ENCODE measurements around the gene WDR93.

Gene WDR93

DNA sequence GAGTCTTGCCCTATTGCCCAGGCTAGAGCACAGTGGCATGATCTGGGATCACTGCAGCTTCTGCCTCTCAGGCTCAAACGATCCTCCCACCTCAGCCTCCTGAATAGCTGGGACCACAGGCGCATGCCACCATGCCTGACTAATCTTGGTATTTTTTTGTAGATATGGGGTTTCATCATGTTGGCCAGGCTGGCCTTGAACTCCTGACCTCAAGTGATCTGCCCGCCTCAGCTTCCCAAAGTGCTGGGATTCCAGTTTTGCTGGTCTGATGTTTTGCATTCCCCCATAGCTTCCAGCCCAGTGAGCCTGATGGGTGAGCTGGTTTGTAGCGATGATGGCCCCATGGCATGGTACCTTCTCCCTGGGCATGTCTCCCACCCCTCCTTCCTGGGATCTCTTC lies 65.1 kb downstream of the WDR93 start:
- no peak for ATAC-seq
- TF ChIP-seq ZNF70 (CRISPR knock-in tag; IDR thresholded peaks at IDR 0.05) (no peak), ZFP30 (CRISPR knock-in tag; IDR thresholded peaks at IDR 0.05) (no peak), ARNTL (CRISPR knock-in tag; IDR thresholded peaks at IDR 0.05; ENCODE audit: borderline replicate concordance, low read depth) (no peak), ZNF565 (CRISPR knock-in tag; conservative IDR thresholded peaks at IDR 0.05; ENCODE audit: low read depth) (no peak), CSRNP3 (CRISPR knock-in tag; IDR thresholded peaks at IDR 0.05) (no peak), GLIS3 (CRISPR knock-in tag; IDR thresholded peaks at IDR 0.05) (no peak), OSR1 (CRISPR knock-in tag; IDR thresholded peaks at IDR 0.05) (no peak), ZC3H10 (CRISPR knock-in tag; IDR thresholded peaks at IDR 0.05) (no peak), BACH2 (CRISPR knock-in tag; IDR thresholded peaks at IDR 0.05; ENCODE audit: borderline replicate concordance) (no peak), SNAI2 (CRISPR knock-in tag; IDR thresholded peaks at IDR 0.05) (no peak), TCF4 (CRISPR knock-in tag; IDR thresholded peaks at IDR 0.05; ENCODE audit: borderline replicate concordance) (no peak), TSHZ2 (CRISPR knock-in tag; IDR thresholded peaks at IDR 0.05) (no peak)
- TF ChIP-seq, protein P1, sequence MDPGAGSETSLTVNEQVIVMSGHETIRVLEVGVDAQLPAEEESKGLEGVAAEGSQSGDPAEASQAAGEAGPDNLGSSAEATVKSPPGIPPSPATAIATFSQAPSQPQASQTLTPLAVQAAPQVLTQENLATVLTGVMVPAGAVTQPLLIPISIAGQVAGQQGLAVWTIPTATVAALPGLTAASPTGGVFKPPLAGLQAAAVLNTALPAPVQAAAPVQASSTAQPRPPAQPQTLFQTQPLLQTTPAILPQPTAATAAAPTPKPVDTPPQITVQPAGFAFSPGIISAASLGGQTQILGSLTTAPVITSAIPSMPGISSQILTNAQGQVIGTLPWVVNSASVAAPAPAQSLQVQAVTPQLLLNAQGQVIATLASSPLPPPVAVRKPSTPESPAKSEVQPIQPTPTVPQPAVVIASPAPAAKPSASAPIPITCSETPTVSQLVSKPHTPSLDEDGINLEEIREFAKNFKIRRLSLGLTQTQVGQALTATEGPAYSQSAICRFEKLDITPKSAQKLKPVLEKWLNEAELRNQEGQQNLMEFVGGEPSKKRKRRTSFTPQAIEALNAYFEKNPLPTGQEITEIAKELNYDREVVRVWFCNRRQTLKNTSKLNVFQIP (CRISPR knock-in tag; IDR thresholded peaks at IDR 0.05; ENCODE audit: borderline replicate concordance, low read depth): no peak

DNA sequence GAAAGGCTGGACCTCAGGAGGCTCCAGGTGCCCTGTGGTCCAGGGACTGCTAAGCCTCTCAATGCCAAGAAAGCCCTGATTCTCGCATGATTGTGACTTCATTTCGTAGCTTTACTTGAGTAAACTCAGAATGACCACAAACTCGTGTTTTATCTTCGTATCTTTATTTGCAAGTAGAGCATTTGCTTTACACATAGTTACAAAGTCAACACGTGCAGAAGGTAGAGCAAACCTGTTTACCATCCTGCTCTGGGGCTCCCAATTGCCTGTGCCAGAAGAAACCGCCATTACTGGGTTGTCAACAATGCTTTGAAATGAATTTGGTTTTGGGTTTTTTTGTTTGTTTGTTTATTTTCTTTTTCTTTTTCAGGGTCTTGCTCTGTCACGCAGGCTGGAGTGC lies 66.3 kb downstream of the WDR93 start:
- TF ChIP-seq BACH2 (CRISPR knock-in tag; IDR thresholded peaks at IDR 0.05; ENCODE audit: borderline replicate concordance) (no peak), SNAI2 (CRISPR knock-in tag; IDR thresholded peaks at IDR 0.05) (no peak), PPARA (CRISPR knock-in tag; IDR thresholded peaks at IDR 0.05; ENCODE audit: borderline replicate concordance) (no peak), CSDC2 (CRISPR knock-in tag; IDR thresholded peaks at IDR 0.05) (no peak), ZFP30 (CRISPR knock-in tag; IDR thresholded peaks at IDR 0.05) (no peak), CSRNP3 (CRISPR knock-in tag; IDR thresholded peaks at IDR 0.05) (no peak), ESRRG (CRISPR knock-in tag; IDR thresholded peaks at IDR 0.05) (no peak), ZNF8 (CRISPR knock-in tag; IDR thresholded peaks at IDR 0.05) (no peak), TCF4 (CRISPR knock-in tag; IDR thresholded peaks at IDR 0.05; ENCODE audit: borderline replicate concordance) (no peak), ZFP3 (CRISPR knock-in tag; IDR thresholded peaks at IDR 0.05) (no peak), TSHZ2 (CRISPR knock-in tag; IDR thresholded peaks at IDR 0.05) (no peak), ZNF565 (CRISPR knock-in tag; conservative IDR thresholded peaks at IDR 0.05; ENCODE audit: low read depth) (no peak)
- TF ChIP-seq, protein P1 (CRISPR knock-in tag; IDR thresholded peaks at IDR 0.05; ENCODE audit: borderline replicate concordance, low read depth): no peak
- TF ChIP-seq, protein P2, sequence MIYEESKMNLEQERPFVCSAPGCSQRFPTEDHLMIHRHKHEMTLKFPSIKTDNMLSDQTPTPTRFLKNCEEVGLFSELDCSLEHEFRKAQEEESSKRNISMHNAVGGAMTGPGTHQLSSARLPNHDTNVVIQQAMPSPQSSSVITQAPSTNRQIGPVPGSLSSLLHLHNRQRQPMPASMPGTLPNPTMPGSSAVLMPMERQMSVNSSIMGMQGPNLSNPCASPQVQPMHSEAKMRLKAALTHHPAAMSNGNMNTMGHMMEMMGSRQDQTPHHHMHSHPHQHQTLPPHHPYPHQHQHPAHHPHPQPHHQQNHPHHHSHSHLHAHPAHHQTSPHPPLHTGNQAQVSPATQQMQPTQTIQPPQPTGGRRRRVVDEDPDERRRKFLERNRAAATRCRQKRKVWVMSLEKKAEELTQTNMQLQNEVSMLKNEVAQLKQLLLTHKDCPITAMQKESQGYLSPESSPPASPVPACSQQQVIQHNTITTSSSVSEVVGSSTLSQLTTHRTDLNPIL (CRISPR knock-in tag; IDR thresholded peaks at IDR 0.05; ENCODE audit: low read depth): no peak
- TF ChIP-seq, protein P3, sequence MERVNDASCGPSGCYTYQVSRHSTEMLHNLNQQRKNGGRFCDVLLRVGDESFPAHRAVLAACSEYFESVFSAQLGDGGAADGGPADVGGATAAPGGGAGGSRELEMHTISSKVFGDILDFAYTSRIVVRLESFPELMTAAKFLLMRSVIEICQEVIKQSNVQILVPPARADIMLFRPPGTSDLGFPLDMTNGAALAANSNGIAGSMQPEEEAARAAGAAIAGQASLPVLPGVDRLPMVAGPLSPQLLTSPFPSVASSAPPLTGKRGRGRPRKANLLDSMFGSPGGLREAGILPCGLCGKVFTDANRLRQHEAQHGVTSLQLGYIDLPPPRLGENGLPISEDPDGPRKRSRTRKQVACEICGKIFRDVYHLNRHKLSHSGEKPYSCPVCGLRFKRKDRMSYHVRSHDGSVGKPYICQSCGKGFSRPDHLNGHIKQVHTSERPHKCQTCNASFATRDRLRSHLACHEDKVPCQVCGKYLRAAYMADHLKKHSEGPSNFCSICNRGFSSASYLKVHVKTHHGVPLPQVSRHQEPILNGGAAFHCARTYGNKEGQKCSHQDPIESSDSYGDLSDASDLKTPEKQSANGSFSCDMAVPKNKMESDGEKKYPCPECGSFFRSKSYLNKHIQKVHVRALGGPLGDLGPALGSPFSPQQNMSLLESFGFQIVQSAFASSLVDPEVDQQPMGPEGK (CRISPR knock-in tag; IDR thresholded peaks at IDR 0.05; ENCODE audit: borderline replicate concordance): no peak
- no peak for ATAC-seq

Data from SK-N-SH treated with all-trans-retinoic acid at 6 μM for 48 hours (cell line).